ENCODE data around the gene NUCB2. TPM values are rescaled to one million over a fixed set of nuclear protein-coding genes. Genes with fewer than 3 reads are reported as not detected.
"Not testable (repeated sequence)": the region's sequence is repeated elsewhere in the genome, so short reads cannot be mapped to it uniquely, and the experiment has no call there.

The NUCB2 gene
- 22.5 TPM for polyA plus RNA-seq

GRCh38 chr11:17276236-17277023 is at the start of gene NUCB2:
NUCB2 (plus strand) TSS chr11:17276739; CDS start chr11:17295324, 18,585 bp downstream.
- H3K27ac Mint-ChIP-seq, result peak within 1 kb of the TSS; percentile 24 to 94 (median 56)
- H3K27me3 Mint-ChIP-seq, result peaks cover 10% of the 10 kb centered on the region
- H3K4me3 Mint-ChIP-seq, result peak within 1 kb of the TSS; percentile 92 to 98 (median 97)
- no peaks in the 10 kb centered on the region for H3K36me3 Mint-ChIP-seq
- no peaks in the 10 kb centered on the region for H3K9me3 Mint-ChIP-seq
- H3K4me1 Mint-ChIP-seq, result peaks cover 10 to 13% (median 11%) of the 10 kb centered on the region in 3 donors

DNA sequence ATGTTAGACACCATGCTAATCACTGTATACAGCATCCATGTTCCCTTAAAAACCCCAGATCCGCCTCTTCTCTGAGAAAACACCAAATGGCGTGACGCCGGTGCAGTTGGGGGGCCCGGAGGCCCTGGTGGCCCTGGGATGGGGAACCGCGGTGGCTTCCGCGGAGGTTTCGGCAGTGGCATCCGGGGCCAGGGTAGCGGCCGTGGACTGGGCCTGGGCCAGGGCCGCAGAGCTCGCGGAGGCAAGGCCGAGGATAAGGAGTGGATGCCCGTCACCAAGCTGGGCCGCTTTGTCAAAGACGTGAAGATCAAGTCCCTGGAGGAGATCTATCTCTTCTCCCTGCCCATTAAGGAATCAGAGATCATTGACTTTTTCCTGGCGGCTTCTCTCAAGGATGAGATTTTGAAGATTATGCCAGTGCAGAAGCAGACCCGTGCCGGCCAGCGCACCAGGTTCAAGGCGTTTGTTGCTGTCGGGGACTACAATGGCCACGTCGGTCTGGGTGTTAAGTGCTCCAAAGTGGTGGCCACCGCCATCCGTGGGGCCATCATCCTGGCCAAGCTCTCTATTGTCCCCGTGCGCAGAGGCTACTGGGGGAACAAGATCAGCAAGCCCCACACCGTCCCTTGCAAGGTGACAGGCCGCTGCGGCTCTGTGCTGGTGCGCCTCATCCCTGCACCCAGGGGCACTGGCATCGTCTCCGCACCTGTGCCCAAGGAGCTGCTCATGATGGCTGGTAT is 48.2 kb upstream of the NUCB2 start:
- H3K4me3 Mint-ChIP-seq, H3K36me3 Mint-ChIP-seq, H3K9me3 Mint-ChIP-seq, H3K27me3 Mint-ChIP-seq, H3K27ac Mint-ChIP-seq: not testable (repeated sequence)
- H3K4me1 Mint-ChIP-seq, result peaks cover 8 to 12% (median 9%) of the 10 kb centered on the region in 3 donors

- no peaks in the 10 kb centered on the region for H3K9me3 Mint-ChIP-seq
- peak overlapping the region in 1 of 4 donors; percentile 10 for H3K4me3 Mint-ChIP-seq
- H3K4me1 Mint-ChIP-seq, result peaks cover 8 to 12% (median 9%) of the 10 kb centered on the region in 3 donors
- no peaks in the 10 kb centered on the region for H3K27me3 Mint-ChIP-seq
- H3K36me3 Mint-ChIP-seq, result no peaks in the 10 kb centered on the region
- no peak overlapping the region for H3K27ac Mint-ChIP-seq
These were observed 46.9 kb upstream of the NUCB2 start for GRCh38 chr11:17229481-17230152.

DNA sequence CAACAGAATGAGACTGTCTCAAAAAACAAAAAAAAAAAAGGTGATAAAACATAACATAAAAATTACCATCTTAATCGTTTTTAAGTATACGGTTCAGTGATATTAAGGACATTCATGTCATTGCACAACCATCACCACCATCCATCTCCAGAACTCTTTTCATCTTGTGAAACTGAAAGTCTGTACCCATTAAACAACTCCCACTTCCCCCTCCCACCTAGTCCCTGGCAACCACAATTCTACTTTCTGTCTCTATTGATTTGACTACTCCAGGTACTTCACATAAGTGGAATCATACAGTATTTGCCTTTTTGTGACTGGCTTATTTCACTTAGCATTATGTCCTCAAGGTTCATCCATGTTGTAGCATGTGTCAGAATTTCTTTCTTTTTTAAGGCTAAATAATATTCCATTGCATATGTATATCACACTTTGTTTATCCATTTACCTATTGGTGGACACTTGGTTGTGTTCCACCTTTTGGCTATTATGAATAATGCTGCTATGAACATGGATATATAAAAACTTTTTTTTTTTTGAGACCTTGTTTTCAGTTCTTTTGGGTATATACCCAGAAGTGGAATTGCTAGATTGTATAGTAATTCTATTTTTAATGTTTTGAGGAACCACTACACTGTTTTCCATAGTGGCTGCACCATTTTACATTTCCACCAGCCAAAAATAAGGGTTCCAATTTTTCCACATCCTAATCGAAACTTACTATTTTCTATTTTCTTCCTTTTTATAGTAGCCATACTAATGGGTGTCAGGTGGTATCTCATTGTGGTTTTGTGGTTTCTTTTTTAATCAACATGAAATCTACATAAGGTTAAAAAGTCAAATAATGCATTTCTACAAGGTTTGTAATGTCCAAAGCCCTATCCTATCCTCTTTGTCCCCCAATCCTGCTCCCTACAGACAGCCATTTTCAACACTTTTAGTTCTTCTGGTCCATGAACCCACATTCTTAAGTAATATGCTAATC is 45.4 kb upstream of the NUCB2 start:
- Mint-ChIP-seq H3K36me3 (no peaks in the 10 kb centered on the region), H3K27me3 (peaks cover 3% of the 10 kb centered on the region), H3K27ac (peak overlapping the region in 1 of 3 donors; percentile 5), H3K9me3 (no peaks in the 10 kb centered on the region), H3K4me1 (peaks cover 8 to 10% (median 9%) of the 10 kb centered on the region in 3 donors), H3K4me3 (peak overlapping the region in 1 of 4 donors; percentile 19)

- H3K27ac Mint-ChIP-seq, result no peak overlapping the region
- H3K4me3 Mint-ChIP-seq, result no peak overlapping the region
These were observed 43.4 kb upstream of the NUCB2 start for GRCh38 chr11:17233101-17233500.

GRCh38 chr11:17238377-17238776 is 38.2 kb upstream of the NUCB2 start:
- H3K27ac Mint-ChIP-seq, result no peak overlapping the region
- peaks cover 17% of the 10 kb centered on the region for H3K27me3 Mint-ChIP-seq
- H3K9me3 Mint-ChIP-seq, result no peaks in the 10 kb centered on the region
- no peaks in the 10 kb centered on the region for H3K4me1 Mint-ChIP-seq
- peaks cover 1% of the 10 kb centered on the region for H3K36me3 Mint-ChIP-seq
- H3K4me3 Mint-ChIP-seq, result no peak overlapping the region

More at GRCh38 chr11:17233101-17233500, 43.4 kb upstream of the NUCB2 start:
- Mint-ChIP-seq H3K9me3 (no peaks in the 10 kb centered on the region), H3K36me3 (peaks cover 1% of the 10 kb centered on the region), H3K27me3 (peaks cover 3% of the 10 kb centered on the region), H3K4me1 (peaks cover 7 to 10% (median 8%) of the 10 kb centered on the region in 3 donors)

DNA sequence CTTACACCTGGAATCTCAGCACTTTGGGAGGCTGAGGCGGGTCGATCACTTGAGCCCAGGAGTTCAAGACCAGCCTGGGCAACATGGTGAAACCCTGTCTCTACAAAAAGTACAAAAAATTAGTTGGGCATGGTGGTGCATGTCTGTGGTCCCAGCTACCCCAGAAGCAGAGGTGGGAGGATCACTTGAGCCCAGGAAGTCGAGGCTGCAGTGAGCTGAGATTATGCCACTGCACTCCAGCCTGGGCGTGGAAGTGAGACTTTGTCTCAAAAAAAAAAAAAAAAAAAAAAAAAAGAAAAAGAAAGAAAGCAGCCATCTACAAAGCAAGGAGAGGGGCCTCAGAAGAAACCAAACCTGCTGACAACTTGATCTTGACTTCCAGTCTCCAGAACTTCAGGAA is 36.6 kb upstream of the NUCB2 start:
- H3K27ac Mint-ChIP-seq, H3K9me3 Mint-ChIP-seq, H3K4me1 Mint-ChIP-seq, H3K4me3 Mint-ChIP-seq, H3K36me3 Mint-ChIP-seq: not testable (repeated sequence)
- peaks cover 17% of the 10 kb centered on the region for H3K27me3 Mint-ChIP-seq

DNA sequence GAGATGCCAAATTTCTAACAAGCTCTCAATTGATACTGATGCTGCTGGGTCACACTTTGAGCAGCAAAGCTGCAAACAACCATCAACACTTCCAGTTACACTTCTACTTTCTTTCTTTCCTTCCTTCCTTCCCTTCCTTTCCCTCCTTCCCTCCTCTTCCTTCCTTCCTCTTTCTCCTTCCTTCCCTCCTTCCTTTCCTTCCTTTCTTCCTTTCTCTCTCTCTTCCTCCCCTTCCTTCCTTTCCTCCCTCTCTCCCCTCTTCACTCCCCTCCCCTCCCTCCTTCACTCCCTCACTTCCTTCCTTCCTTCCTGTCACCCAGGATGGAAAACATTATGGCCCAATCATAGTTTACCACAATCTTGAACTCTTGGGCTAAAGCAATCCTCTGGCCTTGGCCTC is 35.8 kb upstream of the NUCB2 start:
- Mint-ChIP-seq H3K4me1 (no peaks in the 10 kb centered on the region), H3K27me3 (peaks cover 14% of the 10 kb centered on the region), H3K4me3 (no peak overlapping the region), H3K9me3 (no peaks in the 10 kb centered on the region), H3K36me3 (peaks cover 1% of the 10 kb centered on the region), H3K27ac (no peak overlapping the region)

DNA sequence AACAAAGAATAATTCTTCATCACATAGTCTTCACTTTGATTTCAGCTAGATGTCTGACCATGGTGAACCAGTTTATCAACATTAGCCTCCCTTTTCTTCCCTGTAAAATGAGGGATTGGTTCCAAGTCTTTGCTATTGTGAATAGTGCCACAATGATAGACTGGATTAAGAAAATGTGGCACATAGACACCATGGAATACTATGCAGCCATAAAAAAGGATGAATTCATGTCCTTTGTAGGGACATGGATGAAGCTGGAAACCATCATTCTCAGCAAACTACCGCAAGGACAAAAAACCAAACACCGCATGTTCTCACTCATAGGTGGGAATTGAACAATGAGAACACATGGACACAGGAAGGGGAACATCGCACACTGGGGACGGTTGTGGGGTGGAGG is 33.6 kb upstream of the NUCB2 start:
- peaks cover 17% of the 10 kb centered on the region for H3K27me3 Mint-ChIP-seq
- H3K9me3 Mint-ChIP-seq, H3K4me1 Mint-ChIP-seq, H3K27ac Mint-ChIP-seq, H3K36me3 Mint-ChIP-seq, H3K4me3 Mint-ChIP-seq: not testable (repeated sequence)

DNA sequence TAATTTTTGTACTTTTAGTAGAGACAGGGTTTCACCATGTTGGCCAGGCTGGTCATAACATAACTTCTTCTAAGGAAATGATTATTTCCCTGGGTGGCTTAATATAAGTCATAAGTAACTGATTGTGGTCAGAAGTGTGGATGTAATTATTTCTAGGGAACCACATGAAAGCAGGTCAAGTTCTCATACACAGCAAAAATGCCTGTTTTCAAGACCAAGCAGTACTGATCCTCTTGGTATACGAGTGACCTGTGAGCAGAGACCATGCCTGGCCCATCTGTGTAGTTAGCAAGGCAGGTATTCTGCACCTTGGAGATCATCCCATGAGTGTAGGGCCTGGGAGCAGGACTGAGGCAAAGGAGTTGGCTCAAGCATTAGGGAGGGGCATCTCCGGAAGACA is 32.5 kb upstream of the NUCB2 start:
- Mint-ChIP-seq H3K4me3 (no peak overlapping the region), H3K36me3 (no peaks in the 10 kb centered on the region), H3K4me1 (no peaks in the 10 kb centered on the region), H3K27ac (no peak overlapping the region), H3K9me3 (no peaks in the 10 kb centered on the region), H3K27me3 (peaks cover 14% of the 10 kb centered on the region)

GRCh38 chr11:17250561-17251350 is 25.8 kb upstream of the NUCB2 start:
- H3K36me3 Mint-ChIP-seq, result no peaks in the 10 kb centered on the region
- H3K27me3 Mint-ChIP-seq, result peaks cover 10% of the 10 kb centered on the region
- H3K4me1 Mint-ChIP-seq, result no peaks in the 10 kb centered on the region
- H3K9me3 Mint-ChIP-seq, result no peaks in the 10 kb centered on the region
- H3K27ac Mint-ChIP-seq, result no peak overlapping the region
- H3K4me3 Mint-ChIP-seq, result no peak overlapping the region

GRCh38 chr11:17252704-17253103 is 23.8 kb upstream of the NUCB2 start:
- no peaks in the 10 kb centered on the region for H3K9me3 Mint-ChIP-seq
- H3K36me3 Mint-ChIP-seq, result peaks cover under 1% of the 10 kb centered on the region

DNA sequence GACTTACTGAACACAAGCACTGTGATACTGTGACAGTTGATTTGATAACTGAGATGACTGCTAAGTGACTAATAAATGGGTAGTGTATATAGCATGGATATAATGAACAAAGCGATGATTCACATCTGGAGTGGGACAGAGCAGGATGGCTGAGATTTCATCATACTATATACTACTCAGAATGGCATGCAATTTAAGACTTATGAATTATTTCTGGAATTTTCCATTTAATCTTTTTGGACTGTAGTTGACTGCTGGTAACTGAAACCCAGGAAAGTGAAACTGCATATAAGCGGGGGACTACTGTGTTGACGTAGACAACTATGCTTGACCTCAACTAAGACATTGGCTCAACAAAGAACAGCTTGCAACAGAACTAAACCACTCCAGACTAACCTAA is 20.0 kb upstream of the NUCB2 start:
- Mint-ChIP-seq H3K4me1 (no peaks in the 10 kb centered on the region), H3K9me3 (no peaks in the 10 kb centered on the region), H3K4me3 (no peak overlapping the region), H3K27ac (no peak overlapping the region), H3K27me3 (peaks cover 2% of the 10 kb centered on the region), H3K36me3 (peaks cover 4% of the 10 kb centered on the region)

More at GRCh38 chr11:17252704-17253103, 23.8 kb upstream of the NUCB2 start:
- no peaks in the 10 kb centered on the region for H3K4me1 Mint-ChIP-seq
- H3K27ac Mint-ChIP-seq, result no peak overlapping the region
- no peak overlapping the region for H3K4me3 Mint-ChIP-seq
- peaks cover 7% of the 10 kb centered on the region for H3K27me3 Mint-ChIP-seq

- H3K4me1 Mint-ChIP-seq, result no peaks in the 10 kb centered on the region
- no peak overlapping the region for H3K4me3 Mint-ChIP-seq
- H3K27me3 Mint-ChIP-seq, result peaks cover 2% of the 10 kb centered on the region
- no peak overlapping the region for H3K27ac Mint-ChIP-seq
- peaks cover 4% of the 10 kb centered on the region for H3K36me3 Mint-ChIP-seq
- no peaks in the 10 kb centered on the region for H3K9me3 Mint-ChIP-seq
These were observed 19.3 kb upstream of the NUCB2 start for GRCh38 chr11:17257196-17257595.
